Skin of body (tissue), 2 donors: Measurements from ENCODE around the gene PCCA. TPM values are rescaled to one million over a fixed set of nuclear protein-coding genes. Genes with fewer than 3 reads are reported as not detected.
"Not testable (repeated sequence)": the region's sequence is repeated elsewhere in the genome, so short reads cannot be mapped to it uniquely, and the experiment has no call there.

Source experiments
- DNase-seq: peaks from one replicate; lab custom pipeline; 2025; lab: John Stamatoyannopoulos, UW
- total RNA-seq: library from RNA; depleted of rRNA; stranded (reverse); fragments of >200 nt; gene quantifications from one replicate; pipeline ENCODE4 v1.2.3, GENCODE V29; 2014

The PCCA gene
- total RNA-seq, 1 donor from 2014 or later, result 124 TPM

DNA sequence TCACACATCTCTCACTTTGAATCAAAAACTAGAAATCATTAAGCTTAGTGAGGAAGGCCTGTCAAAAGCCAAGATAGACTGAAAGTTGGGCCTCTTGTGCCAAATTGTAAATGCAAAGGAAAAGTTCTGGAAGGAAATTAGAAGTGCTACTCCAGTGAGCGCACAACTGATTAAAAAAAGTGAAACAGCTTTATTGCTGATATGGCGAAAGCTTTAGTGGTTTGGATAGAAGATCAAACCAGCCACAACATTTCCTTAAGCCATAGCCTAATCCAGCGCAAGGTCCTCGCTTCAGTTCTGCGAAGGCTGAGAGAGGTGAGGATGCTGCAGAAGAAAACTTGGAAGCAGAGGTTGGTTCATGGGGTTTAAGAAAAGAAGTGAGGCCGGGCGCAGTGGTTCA lies 7.6 kb downstream of the PCCA start:
- no peak for DNase-seq

DNA sequence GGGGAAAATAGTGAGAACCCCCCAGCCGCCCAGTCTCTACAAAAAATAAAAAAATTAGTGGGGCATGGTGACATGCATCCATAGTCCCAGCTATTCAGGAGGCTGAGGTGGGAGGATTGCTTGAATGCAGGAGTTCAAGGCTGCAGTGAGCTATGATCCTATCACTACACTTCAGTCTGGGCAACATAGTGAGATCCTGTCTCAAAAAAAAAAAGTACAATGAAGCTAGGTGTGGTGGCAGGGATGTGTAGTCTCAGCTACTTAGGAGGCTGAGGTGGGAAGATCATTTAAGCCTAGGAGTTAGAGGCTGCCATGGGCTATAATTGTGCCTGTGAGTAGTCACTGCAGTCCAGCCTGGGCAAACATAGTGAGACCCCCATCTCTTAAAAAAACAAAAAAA lies 8.9 kb downstream of the PCCA start:
- no peak for DNase-seq

DNA sequence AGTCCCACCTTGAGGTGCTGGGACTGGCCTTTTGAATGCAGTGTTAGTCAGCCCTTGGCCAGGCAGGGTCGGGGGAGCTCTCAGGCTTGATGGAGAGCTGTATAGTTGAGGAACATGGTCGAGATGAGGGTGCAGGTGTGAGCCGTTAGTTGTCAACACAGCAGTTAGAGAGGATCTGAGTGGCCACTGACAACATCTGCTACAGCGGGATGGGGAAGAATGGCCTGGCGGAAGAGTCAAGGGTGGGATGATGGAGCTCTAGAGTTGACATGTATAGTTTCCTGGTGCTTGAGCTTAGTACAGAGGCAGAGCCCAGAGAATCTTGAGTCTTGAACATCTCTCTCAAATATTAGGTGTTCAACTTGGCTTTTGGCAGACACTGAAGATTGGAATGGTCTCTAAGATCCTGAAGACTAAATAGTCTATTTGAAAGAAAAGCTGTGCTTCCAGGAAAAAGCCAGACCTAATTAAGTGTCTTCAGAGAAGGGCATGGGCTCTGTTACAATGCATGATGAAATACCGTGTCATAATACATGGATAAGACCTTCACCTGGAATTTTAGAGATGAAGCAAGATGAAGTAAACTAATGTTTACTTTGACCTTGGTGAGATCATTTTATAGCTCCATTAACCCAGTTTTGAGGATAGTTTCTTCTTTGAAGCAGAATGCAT lies 9.7 kb downstream of the PCCA start:
- no peak for DNase-seq

GRCh38 chr13:100099117-100099445 lies 10.2 kb downstream of the PCCA start:
- not testable (repeated sequence) for DNase-seq

DNA sequence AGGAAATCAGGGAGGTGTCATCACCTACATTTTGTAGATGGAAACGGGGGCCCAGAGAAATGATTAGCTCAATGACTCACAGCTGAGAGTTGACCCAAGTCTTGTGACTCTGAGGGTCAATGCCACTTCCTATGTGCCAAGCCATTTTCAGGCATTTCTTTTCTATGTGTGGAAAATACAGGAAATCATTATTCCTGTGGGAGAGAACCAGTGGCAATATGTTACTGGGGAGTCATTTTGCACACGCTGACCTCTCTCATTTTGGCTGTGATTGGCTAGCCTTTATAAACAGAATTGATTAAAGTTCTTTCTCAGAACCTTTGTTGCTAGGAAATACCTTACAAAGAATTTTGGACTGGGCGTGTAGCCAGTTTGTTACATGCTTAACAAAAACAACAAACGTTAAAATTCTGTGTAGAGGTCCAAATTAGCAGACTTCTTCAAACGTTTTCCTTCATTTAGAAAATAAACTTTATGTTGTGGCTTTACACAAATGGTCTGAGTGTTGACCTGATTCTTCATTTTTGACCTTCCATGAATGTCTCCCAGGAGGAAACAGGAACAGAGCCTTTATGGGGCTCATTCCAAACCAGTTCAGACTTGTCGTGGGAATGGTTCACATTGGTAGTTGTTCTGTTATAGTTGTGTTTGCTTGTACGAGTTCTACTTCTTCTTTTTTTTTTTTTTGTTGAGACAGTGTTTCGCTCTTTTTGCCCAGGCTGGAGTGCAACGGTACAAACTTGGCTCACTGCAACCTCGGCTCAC lies 11.4 kb downstream of the PCCA start:
- peak; percentile 17 for DNase-seq

DNA sequence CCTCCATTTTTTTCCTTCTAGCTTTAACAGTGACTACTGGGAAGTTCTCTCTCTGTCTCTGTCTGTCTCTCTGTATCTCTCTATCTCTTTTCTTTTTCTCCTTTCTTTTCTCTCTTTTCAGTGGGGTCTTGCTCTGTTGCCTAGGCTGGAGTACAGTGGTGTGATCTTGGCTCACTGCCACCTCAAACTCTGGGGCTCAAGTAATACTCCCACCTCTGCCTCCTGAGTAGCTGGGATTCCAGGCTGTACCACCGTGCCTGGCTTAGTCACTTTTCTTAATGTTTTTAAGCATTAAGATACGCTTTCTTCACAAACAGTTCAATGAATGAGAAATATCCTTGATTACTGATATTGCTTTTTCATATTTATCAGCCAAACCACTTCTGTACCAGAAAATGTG lies 13.1 kb downstream of the PCCA start:
- no peak for DNase-seq

- DNase-seq, result no peak
Measured at GRCh38 chr13:100106005-100106404, 17.1 kb downstream of the PCCA start.

GRCh38 chr13:100106705-100107104 lies 17.8 kb downstream of the PCCA start:
- DNase-seq, result no peak

DNA sequence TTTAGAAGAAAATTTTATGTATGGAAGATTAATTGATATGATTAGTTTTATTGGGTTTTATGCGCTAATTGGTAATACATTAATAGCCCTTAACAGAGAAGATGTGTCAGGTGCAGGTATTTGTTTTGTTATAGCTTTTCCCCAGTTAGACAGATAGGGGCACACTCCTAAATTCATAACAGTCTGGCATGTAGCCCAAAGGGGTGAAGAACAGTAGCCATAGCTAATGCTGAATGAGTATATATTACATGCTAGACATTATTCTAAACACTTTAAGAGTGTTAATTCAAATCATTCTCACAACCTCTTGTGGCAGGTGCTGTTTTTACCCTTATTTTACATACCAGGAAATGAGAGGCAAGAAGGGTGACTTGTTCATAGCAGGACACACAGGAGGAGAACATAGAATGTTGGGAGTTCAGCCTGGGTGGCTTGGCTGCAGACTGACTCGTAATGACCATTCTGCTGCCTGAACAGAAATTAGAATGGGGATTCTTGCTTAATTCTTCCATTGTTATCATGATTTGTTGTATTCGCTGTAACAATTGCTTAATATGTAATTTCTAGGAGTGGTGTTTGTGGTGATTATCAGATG lies 20.1 kb downstream of the PCCA start:
- no peak for DNase-seq

DNA sequence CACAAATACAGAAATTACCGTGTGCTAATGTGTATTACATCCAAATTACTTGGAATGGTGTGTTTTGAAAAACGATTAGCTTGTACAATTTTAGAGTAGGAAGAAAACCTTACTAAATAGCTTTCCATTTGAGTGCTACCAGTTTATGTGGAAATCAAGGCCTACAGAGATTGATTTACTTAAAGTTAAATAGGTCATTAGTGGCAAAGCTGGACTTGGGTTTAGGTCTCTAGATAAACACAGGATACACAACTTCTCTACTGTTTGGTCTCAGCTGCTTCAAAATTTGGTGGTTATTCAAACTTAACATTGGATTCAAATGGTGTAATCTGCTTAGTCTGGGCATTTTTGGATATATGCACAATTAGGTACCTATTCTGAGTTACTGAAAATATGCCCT lies 21.4 kb downstream of the PCCA start:
- DNase-seq, result no peak

GRCh38 chr13:100112186-100112838 lies 23.4 kb downstream of the PCCA start:
- DNase-seq, result no peak

DNA sequence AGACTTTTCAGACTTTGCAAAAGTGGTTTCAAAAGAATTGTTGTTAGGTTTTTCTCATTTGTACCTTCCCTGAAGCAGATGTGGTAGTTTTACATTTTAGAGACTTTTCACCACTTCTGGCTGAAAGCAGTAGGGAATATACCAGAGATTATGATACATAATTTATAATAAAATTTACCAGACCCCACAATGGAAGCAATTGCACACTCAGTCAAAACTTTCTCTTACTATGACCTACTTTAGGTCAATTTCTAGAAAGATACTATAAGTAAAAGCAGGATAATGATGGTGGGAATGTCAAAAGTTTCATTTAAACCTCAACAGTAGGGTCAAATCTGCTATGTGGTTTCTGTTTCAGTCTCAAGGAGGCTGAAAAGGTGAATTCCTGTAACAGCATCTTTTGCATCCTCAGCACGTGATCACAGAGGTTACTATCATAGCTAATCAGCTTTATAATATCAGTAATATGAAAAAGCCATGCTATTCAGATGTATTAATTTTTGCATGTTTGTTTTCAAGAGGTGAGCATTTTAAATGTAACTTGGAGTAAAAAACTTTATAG lies 26.9 kb downstream of the PCCA start:
- no peak for DNase-seq

DNA sequence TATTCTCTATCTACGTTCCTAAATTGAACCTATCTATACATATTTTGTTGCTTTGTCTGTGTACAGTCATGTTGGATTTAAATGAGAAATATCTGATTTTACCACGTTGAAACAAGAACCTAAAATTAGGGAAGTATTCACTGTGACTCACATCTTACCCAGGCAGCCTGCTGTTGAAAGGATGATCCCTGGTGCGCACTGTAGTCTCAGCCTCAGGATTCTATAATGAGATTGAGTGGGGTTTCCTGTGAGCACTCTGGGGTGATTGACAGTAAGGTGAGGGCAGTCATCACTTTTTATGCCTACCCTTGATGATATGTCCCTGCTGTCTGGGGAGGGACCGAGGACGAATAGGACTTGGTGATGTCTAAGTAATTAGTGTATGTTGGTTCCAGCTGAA lies 35.4 kb downstream of the PCCA start:
- DNase-seq, result no peak

- no peak for DNase-seq
Measured at GRCh38 chr13:100125946-100126345, 37.1 kb downstream of the PCCA start.

DNA sequence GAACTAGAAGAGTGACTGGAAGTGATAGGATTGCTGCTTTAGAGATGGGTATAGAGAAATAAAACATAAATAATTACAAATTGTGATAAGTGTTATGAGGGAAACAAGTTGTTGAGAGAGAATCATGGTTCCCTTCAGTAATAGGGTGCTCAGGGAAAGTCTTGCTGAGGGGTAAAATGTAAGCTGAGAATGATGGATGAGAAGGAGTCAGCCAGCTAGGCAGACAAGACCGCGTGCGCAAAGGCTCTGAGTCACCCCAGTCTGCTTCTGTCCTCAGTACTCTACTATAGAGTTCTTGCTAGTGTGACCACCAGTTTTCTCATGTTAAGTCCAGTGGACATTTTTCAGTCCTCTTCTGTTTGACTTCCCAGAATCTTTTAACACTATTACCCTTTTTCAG lies 39.5 kb downstream of the PCCA start:
- DNase-seq, result no peak

DNA sequence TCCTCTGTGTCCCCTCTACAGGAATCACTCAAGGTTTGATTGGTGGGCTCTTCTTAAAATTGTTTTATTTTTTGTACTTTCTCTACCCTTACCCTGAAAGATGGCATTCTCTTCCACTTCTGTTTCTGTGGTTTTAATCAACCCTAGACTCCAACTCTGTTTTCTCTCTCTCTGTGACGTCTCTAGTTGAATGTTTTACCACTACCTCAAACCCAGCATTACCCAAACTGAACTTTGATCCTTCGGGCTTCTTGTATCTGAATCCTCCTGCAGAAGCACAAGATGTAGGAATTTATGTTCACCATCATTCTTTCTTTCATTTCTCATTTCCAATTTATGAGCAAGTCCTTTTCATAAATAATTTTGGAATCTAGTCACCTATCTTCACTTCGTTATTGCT lies 39.9 kb downstream of the PCCA start:
- DNase-seq, result no peak

GRCh38 chr13:100129605-100130004 lies 40.7 kb downstream of the PCCA start:
- DNase-seq, result no peak

DNA sequence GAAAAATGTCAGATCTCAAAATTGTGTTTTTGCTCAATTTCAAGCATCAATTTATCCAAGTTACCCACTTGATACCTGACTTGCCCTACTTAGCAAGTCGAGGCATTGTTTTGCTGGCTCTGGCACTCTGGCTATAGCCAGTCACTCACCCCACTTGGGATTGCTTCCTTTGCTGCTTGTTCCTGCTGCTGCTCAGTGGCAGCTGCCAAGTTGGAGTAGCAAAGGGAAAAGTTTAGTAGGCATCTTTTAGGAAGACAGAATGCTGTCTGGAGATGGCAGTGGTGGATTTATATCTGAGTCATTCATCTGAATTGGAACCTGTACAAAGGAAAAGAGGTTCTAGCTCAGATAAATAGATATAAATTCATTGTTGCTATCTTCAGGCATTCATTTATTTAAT lies 41.2 kb downstream of the PCCA start:
- DNase-seq, result no peak

DNA sequence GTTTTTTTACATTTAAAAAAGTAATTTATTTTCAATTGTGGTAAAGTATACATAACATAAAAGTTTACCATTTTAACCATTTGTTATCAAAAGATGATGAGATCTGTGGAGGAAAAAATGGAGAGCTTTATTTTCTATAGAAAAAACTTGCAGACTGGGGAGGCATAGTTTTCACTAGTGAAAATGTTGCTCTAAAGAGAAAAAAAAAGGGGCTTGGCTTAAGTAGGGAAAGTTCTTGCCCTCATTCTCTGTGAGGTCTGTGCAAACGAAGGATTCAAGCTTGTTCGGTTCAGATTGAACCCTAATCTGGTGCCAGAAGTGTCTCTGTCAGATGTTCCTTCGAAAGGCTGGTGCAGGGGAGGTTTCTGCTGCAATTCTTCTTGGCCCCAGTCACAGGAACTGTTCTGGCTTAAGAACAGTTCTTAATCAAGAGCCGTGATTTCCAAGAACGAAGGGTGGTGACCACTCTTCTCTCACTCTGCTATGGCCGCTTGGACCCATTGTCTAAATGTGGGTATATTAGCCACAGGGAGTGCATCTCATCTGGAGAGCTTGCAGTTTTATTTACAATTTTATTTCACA lies 42.1 kb downstream of the PCCA start:
- no peak for DNase-seq

- no peak for DNase-seq
Measured at GRCh38 chr13:100131863-100132574, 43.1 kb downstream of the PCCA start.

- no peak for DNase-seq
Measured at GRCh38 chr13:100138859-100139491, 50.1 kb downstream of the PCCA start.
